ENCODE data around the gene FAM149B1.
A peak's percentile ranks its signal among the peaks of the same experiment; 100 is the strongest.
"Not testable (repeated sequence)": the region's sequence is repeated elsewhere in the genome, so short reads cannot be mapped to it uniquely, and the experiment has no call there.

The FAM149B1 gene
- long read RNA-seq, donor 1, transcript FAM149B1-208 (1 exons, 834 nt) = major isoform, 5 of 248 reads
- long read RNA-seq, donor 1, partial matches to known transcripts = 195 of 248 reads
- long read RNA-seq, donor 1, other reads (novel, unspliced or antisense) = 48 of 248 reads
- long read RNA-seq, donor 2, partial matches to known transcripts = 0 of 2 reads
- long read RNA-seq, donor 2, other reads (novel, unspliced or antisense) = 0 of 2 reads
- long read RNA-seq, donor 3, partial matches to known transcripts = 86 of 101 reads
- long read RNA-seq, donor 3, other reads (novel, unspliced or antisense) = 14 of 101 reads
- long read RNA-seq, donor 4, partial matches to known transcripts = 74 of 103 reads
- long read RNA-seq, donor 4, other reads (novel, unspliced or antisense) = 24 of 103 reads
- long read RNA-seq, donor 5, partial matches to known transcripts = 147 of 324 reads
- long read RNA-seq, donor 5, other reads (novel, unspliced or antisense) = 174 of 324 reads
- long read RNA-seq, donor 6, partial matches to known transcripts = 81 of 179 reads
- long read RNA-seq, donor 6, other reads (novel, unspliced or antisense) = 96 of 179 reads
- long read RNA-seq, donor 7, partial matches to known transcripts = 357 of 415 reads
- long read RNA-seq, donor 7, other reads (novel, unspliced or antisense) = 53 of 415 reads
- long read RNA-seq, donor 8, partial matches to known transcripts = 27 of 57 reads
- long read RNA-seq, donor 8, other reads (novel, unspliced or antisense) = 28 of 57 reads

GRCh38 chr10:73167783-73168464 is at the start of gene FAM149B1, which contains the start of gene ECD:
Gene FAM149B1, plus strand, starts transcription at chr10:73168119. Its CDS starts 221 bp downstream, at chr10:73168340.
Gene ECD, minus strand, starts transcription at chr10:73168008. Its CDS starts 4,071 bp downstream, at chr10:73163937.
- peak; percentile 91 for DNase-seq

DNA sequence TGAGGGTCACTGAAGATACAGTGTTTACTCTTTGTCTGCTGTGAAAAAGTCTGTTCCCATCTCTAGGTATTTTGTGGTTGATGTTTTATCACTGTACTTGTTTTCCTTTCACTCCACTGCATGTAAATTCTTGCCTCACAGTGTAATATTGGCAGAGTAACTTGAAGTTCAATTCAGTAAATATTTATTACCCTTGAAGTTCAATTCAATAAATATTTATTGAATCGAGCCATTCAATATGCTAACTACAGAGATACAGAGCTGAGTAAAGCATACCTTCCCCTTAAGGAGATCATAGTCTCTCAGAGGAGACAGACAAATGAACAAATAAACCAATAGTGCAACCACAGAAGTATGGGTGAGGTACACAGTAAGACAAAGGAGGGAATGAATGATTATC is 48.5 kb upstream of the FAM149B1 start:
- no peak for DNase-seq

- no peak for DNase-seq
Observed at GRCh38 chr10:73119952-73120351, 48.0 kb upstream of the FAM149B1 start.

DNA sequence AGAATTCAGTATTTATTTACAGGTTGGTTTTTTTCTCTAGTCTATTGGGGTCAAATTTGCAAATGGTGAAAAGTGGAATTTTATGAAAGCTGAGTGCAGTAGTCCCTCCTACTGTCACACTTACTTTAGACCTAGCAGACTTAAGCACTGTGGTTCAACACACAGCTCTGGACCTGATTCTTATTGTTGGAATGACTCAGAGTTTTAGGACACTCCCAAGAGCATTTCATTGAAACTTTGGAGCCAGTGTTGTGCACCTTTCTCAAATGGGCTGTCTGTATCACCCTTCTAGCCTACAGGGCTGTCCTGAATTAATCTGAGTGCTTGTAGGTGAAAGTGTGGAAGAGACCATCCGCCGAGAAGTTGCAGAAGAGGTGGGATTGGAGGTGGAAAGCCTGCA is 41.6 kb upstream of the FAM149B1 start:
- no peak for DNase-seq

GRCh38 chr10:73131301-73131700 is 36.6 kb upstream of the FAM149B1 start:
- no peak for DNase-seq

DNA sequence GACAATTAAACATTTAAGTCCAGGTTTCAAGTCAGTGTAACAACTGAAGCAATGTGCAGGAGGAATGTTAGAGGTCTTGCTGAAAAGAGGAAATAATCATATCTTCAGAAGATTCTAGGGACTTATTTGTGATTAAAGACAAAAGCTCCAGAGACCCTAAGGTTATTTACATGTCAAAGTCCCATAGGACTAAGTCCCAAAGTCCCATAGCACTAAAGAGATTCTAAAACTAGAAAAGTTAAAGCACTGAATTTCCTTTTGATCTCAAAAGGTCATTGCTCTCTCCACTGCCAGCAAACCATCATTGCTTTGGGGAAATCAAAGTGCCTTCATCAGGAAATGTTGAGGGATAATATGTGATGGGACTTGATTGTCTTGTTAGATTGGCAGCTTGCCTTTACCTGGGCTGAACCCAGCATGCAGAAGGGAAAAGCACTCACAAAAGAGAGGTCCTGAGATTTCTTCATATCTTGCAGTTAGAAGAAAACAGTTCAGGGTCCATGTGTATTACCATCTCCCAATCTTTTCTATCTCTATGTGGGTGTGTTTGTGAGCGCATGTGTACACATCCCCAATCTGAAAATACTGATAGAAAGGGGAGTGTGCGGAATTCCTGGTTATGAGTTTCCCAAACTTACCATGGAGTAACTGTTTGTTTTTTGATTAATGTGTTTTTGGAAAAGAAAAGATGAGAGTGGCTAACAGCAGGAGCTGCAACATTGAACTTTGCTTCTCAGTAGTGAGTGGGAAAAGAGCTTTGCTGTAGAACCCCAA is 35.8 kb upstream of the FAM149B1 start:
- no peak for DNase-seq

DNA sequence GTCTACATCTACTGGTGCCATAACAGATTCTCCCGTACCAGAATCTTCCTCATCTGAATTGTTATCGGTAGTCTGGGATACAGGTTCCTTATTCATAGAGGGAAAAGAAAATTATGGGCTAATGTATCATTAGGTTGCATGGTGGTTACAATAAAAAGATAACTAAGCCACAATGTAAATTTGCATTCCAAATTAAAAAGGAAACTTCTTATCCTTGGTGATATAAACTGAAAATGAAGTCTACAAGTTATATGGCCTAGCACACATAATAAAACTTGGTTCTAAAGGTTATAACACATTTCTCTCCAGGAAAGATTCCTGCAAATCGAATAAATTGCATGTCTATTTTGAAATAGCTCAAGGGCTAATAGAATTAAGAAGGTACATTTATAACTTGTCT is 33.2 kb upstream of the FAM149B1 start:
- no peak for DNase-seq

DNA sequence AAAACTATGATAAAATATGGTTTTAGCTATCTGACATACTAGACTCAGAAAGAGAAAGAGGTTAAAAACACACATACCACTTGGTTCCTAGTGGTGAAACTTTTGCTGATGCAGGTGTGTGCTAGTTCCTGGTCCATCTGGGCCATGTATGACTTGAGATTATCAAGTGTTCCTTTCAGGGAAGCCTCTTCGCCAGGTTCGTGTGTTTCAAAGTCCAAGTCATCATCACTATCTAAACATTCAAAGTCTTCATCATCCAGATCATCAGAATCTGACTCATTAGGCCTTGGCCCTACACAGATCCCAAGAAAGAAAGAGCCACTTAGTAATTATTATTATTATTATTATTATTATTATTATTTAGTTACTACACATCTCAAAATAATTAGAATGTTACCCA is 31.3 kb upstream of the FAM149B1 start:
- no peak for DNase-seq

GRCh38 chr10:73139251-73139650 is 28.7 kb upstream of the FAM149B1 start:
- no peak for DNase-seq

- DNase-seq = no peak
Observed at GRCh38 chr10:73141603-73142002, 26.3 kb upstream of the FAM149B1 start.

DNA sequence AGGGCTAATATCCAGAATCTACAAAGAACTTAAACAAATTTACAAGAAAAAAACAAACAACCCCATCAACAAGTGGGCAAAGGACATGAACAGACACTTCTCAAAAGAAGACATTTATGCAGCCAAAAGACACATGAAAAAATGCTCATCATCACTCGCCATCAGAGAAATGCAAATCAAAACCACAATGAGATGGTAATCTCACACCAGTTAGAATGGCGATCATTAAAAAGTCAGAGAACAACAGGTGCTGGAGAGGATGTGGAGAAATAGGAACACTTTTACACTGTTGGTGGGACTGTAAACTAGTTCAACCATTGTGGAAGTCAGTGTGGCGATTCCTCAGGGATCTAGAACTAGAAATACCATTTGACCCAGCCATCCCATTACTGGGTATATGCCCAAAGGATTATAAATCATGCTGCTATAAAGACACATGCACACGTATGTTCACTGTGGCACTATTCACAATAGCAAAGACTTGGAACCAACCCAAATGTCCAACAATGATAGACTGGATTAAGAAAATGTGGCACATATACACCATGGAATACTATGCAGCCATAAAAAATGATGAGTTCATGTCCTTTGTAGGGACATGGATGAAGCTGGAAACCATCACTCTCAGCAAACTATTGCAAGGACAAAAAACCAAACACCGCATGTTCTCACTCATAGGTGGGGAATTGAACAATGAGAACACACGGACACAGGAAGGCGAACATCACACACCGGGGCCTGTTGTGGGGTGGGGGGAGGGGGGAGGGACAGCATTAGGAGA is 17.1 kb upstream of the FAM149B1 start:
- not testable (repeated sequence) for DNase-seq

DNA sequence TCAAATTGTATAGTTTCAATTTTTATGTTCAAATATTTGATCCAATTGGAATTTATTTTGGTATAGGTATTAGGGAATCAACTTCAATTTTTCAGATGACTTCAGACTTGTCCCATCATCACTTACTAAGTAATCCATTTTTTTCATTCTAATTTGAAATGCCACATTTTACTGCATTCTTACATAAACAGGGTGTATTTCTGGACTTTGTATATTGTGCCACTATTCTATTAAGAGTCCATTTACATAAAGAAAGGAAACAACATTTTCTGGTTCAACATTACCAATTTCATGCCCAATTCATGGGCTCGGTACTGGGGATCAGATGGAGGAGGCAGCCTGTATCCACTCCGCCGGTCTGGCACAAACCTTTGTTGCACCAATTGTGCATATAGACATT is 15.9 kb upstream of the FAM149B1 start:
- DNase-seq = no peak

- DNase-seq = no peak
Observed at GRCh38 chr10:73156054-73156453, 11.9 kb upstream of the FAM149B1 start.

GRCh38 chr10:73159038-73159648 is 8.8 kb upstream of the FAM149B1 start:
- DNase-seq = peak; percentile 22

DNA sequence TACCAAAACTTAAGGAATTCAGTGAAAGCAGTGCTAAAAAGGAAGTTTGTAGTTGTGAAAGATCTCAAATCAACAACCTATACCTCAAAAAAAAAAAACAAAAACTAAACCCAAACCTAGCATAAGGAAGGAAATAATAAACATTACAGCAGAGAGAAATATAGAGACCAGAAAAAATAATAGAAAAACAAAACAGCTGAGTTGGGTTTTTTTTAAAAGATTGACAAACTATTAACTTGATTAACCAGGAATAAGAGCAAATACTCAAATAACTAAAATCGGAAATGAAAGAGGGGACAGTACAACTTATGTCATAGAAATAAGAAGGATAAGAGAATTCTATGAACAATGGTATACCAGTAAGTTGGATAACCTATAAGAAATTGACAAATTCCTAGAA is 6.8 kb upstream of the FAM149B1 start:
- DNase-seq = no peak

GRCh38 chr10:73161662-73162061 is 6.3 kb upstream of the FAM149B1 start:
- no peak for DNase-seq

GRCh38 chr10:73163096-73163495 is 4.8 kb upstream of the FAM149B1 start:
- no peak for DNase-seq

DNA sequence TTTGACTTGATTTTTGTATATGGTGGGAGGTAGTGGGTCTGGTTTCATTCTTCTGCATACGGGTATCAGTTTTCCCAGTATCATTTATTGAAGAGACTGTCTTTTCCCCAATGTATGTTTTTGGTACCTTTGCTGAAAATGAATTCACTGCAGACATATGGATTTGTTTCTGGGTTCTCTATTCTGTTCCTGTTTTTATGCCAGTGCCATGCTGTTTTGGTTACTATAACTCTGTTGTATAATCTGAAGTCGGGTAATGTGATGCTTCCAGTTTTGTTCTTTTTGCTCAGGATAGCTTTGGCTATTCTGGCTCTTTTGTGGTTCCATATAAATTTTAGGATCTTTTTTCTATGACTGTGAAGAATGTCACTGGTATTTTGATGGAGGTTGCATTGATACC is 947 bp upstream of the FAM149B1 start:
- DNase-seq = no peak

- DNase-seq = no peak
Observed at GRCh38 chr10:73167458-73167782, 499 bp upstream of the FAM149B1 start.

GRCh38 chr10:73168465-73168803 is 515 bp downstream of the FAM149B1 start:
- no peak for DNase-seq

DNA sequence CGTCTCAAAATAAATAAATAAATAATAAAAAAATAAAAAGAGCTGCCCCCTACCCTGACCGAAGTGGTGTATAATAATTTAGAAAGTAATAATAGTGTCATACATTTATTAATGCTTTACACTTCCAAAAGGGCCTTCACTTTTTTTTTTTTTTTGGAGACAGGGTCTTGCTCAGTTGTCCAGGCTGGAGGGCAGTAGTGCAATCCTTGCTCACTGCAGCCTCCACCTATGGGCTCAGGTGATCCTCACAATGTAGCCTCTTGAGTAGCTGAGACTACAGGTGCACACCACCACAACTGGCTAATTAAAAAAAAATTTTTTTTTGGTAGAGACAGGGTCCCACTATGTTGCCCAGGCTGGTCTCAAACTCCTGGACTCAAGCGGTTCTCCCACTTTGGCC is 1.4 kb downstream of the FAM149B1 start:
- DNase-seq = peak; percentile 2
